ENCODE measurements around the gene SPEG.
A peak's percentile ranks its signal among the peaks of the same experiment; 100 is the strongest.

Gene SPEG

GRCh38 chr2:219425238-219426067, 9.2 kb upstream of the SPEG start:
- no peak for DNase-seq

- DNase-seq, result no peak
Observed at GRCh38 chr2:219426068-219426443, 8.6 kb upstream of the SPEG start.

GRCh38 chr2:219426534-219427136, 8.0 kb upstream of the SPEG start:
- no peak for DNase-seq

GRCh38 chr2:219428469-219428868, 6.2 kb upstream of the SPEG start:
- no peak for DNase-seq

GRCh38 chr2:219429958-219430606, 4.6 kb upstream of the SPEG start:
- DNase-seq, result no peak

- no peak for DNase-seq
Observed at GRCh38 chr2:219430633-219431615, 3.7 kb upstream of the SPEG start.

- DNase-seq, result no peak
Observed at GRCh38 chr2:219433666-219434467, 776 bp upstream of the SPEG start.

GRCh38 chr2:219434468-219434717, 250 bp upstream of the SPEG start:
- DNase-seq, result no peak

- no peak for DNase-seq
Observed at GRCh38 chr2:219435701-219436100, 1.1 kb downstream of the SPEG start.

GRCh38 chr2:219436491-219436890, 1.8 kb downstream of the SPEG start:
- no peak for DNase-seq

- no peak for DNase-seq
Observed at GRCh38 chr2:219437141-219437540, 2.5 kb downstream of the SPEG start.

- DNase-seq, result no peak
Observed at GRCh38 chr2:219437690-219438206, 3.1 kb downstream of the SPEG start.

- DNase-seq, result no peak
Observed at GRCh38 chr2:219438453-219438852, 3.8 kb downstream of the SPEG start.

- no peak for DNase-seq
Observed at GRCh38 chr2:219439506-219439905, 4.9 kb downstream of the SPEG start.

GRCh38 chr2:219440388-219441256, 6.0 kb downstream of the SPEG start:
- DNase-seq, result no peak

GRCh38 chr2:219441451-219442255, 7.0 kb downstream of the SPEG start:
- peak; percentile 47 for DNase-seq

GRCh38 chr2:219442256-219443015, 7.8 kb downstream of the SPEG start:
- no peak for DNase-seq

- no peak for DNase-seq
Observed at GRCh38 chr2:219443016-219443696, 8.5 kb downstream of the SPEG start.

GRCh38 chr2:219443697-219444023, 9.0 kb downstream of the SPEG start:
- no peak for DNase-seq
